ENCODE measurements around the gene MALL.
"Not testable (repeated sequence)": the region's sequence is repeated elsewhere in the genome, so short reads cannot be mapped to it uniquely, and the experiment has no call there.

Gene MALL

GRCh38 chr2:110054521-110055407 is 60.9 kb downstream of the MALL start:
- DNase-seq (ENCODE audit: extremely low read depth in 1 of 2, low read depth in 1 of 2): not testable (repeated sequence)

- not testable (repeated sequence) for DNase-seq (ENCODE audit: extremely low read depth in 1 of 2, low read depth in 1 of 2)
These were observed 61.9 kb downstream of the MALL start for GRCh38 chr2:110053688-110054087.

- not testable (repeated sequence) for DNase-seq (ENCODE audit: extremely low read depth in 1 of 2, low read depth in 1 of 2)
These were observed 63.5 kb downstream of the MALL start for GRCh38 chr2:110052166-110052565.

GRCh38 chr2:110050222-110050621 is 65.4 kb downstream of the MALL start:
- not testable (repeated sequence) for DNase-seq (ENCODE audit: extremely low read depth in 1 of 2, low read depth in 1 of 2)

DNA sequence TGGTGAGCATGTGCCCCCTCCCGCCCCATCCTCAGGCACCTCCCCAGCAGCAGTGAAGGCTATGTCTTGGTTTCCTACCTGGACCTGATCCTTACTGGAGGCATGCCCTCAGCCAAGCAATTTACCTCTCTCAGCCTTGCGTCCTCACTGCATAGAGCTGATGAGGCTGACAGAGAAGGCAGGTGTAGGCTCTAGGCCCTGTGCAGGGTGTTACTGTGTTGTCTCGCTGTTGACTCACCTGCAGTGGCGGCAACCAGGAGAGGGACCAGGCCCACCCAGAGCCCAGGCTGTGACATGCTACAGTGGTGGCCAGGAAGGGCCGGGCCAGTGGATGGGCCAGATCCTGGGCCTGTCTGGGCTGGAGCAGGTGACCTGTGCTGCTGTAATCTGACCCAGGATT is 65.9 kb downstream of the MALL start:
- not testable (repeated sequence) for DNase-seq (ENCODE audit: extremely low read depth in 1 of 2, low read depth in 1 of 2)

- not testable (repeated sequence) for DNase-seq (ENCODE audit: extremely low read depth in 1 of 2, low read depth in 1 of 2)
These were observed 67.1 kb downstream of the MALL start for GRCh38 chr2:110048255-110049197.

- DNase-seq (ENCODE audit: extremely low read depth in 1 of 2, low read depth in 1 of 2): not testable (repeated sequence)
These were observed 68.4 kb downstream of the MALL start for GRCh38 chr2:110047225-110047624.

DNA sequence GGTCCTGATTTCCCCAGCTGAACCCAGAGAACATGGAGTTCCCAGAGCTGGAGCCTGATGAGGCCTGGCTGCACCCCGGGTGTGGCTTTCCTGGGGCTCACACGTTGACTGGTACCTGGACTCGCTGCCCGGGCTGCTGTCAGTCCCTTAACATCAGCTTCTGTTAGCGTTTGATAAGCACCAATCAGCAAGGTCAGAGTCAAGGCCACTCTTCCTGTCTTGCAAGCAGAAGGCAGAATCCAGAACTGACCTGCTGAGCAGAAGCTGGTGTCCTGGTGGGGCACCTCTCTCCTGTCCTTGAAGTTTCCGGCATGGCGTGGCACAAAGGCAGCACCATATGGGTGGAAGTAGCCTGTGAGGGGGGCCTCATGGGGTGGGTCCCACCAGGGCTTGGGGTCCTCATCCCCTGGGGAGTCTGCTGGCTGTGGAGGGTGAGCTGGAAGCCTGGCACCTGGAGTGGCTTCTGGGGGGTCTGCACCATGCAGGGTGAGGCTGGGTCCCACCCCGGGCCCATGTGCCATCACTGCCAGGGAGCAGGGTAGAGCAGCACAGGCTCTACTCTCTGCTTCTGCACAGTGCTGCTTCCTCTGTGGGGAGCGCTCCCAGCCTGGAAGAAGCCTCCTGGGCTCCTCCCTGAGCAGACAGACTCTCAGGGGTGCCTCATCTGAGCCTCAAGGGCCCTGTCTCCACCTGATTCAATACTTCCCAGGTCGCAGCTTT is 73.5 kb downstream of the MALL start:
- DNase-seq (ENCODE audit: extremely low read depth in 1 of 2, low read depth in 1 of 2): not testable (repeated sequence)

GRCh38 chr2:110037336-110037735 is 78.3 kb downstream of the MALL start:
- not testable (repeated sequence) for DNase-seq (ENCODE audit: extremely low read depth in 1 of 2, low read depth in 1 of 2)

- not testable (repeated sequence) for DNase-seq (ENCODE audit: extremely low read depth in 1 of 2, low read depth in 1 of 2)
These were observed 80.2 kb downstream of the MALL start for GRCh38 chr2:110035384-110035783.

DNA sequence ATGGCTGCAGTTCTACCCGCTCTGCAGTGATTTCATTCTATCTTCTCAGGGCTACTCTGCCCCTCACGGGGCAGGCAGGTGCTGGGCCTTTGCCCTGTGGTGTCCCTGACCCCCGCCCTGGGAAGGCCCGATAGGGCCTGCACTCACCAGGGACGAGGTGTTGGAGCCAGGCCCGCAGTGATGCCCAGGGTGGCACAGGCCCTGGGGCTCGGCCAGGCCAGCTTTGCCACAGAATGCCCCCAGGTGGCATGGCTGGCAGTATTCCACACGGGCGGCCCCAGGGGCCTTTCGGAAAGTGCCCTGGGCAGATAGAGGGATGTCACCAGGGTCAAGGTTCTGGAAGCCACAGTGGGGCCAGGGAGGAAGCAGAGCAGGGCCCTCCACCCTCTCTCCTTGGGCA is 80.7 kb downstream of the MALL start:
- not testable (repeated sequence) for DNase-seq (ENCODE audit: extremely low read depth in 1 of 2, low read depth in 1 of 2)
